HCT116 (cell line): ENCODE data around the gene CD247. TPM values are rescaled to one million over a fixed set of nuclear protein-coding genes. Genes with fewer than 3 reads are reported as not detected.

Experiments used
- ATAC-seq: fragments of 200-7000 bp; cut with Tn5 transposase; 2 replicates; pipeline ENCODE4 v1.9.1; 2020; ENCODE audit warnings: mild to moderate bottlenecking, moderate library complexity
- BruUV-seq: library from RNA; stranded (reverse); fragments of 400-500 nt; replicated peaks from 2 replicates; lab custom pipeline; 2021; lab: Mats Ljungman, UMichigan
- CTCF ChIA-PET: fragments of 300-600 bp; sonication (Branson Sonifier 250); formaldehyde crosslinking; loops from one replicate; lab custom pipeline; 2021; ENCODE audit warnings: antibody characterized with exemption; lab: Charles Lee
- POLR2A ChIA-PET: fragments of 300-600, 350-600 bp; sonication (Branson Sonifier 250); formaldehyde crosslinking; loops from one replicate; lab custom pipeline; 2021; ENCODE audit warnings: antibody characterized with exemption; lab: Charles Lee
- RAD21 ChIA-PET, 2 experiments: fragments of 300-600 bp; sonication (Branson Sonifier 250); formaldehyde crosslinking; loops; one replicate each; lab custom pipeline; 2023; ENCODE audit warnings: low total read pairs in 2 of 2; ENCODE audit not compliant: uncharacterized antibody in 2 of 2, unreplicated experiment in 2 of 2, low non-redundant PET in 1 of 2; lab: Charles Lee
- DNase-seq: peaks from one replicate; pipeline ENCODE4 v3.0.0-alpha.2; 2010; ENCODE audit warnings: low read depth, low spot score
- H2AFZ ChIP-seq: fragments of 200-600 bp; shearing (Covaris generic), sonication (generic); 2 replicates; pipeline ENCODE4 v1.6.1; 2017; ENCODE audit warnings: low read depth, mixed run types, mixed read lengths, antibody characterized with exemption, low read length; ENCODE audit not compliant: poor library complexity, severe bottlenecking
- H3K27ac ChIP-seq: 2 replicates; pipeline ENCODE4 v1.5.1; 2012; ENCODE audit warnings: low read depth, low read length
- H3K27me3 ChIP-seq: fragments of 200-600 bp; sonication (generic); 2 replicates; pipeline ENCODE4 v1.6.1; 2016; ENCODE audit warnings: mixed run types, low read length, mixed read lengths; ENCODE audit not compliant: insufficient read depth
- H3K36me3 ChIP-seq, 2 experiments: fragments of 200-500 bp in 1 of 2; fragments of 200-600 bp in 1 of 2; sonication (Bioruptor generic) in 1 of 2; sonication (generic) in 1 of 2; 2 replicates each; pipeline versions ENCODE4 v1.5.1 to v1.6.1; 2014 to 2016; ENCODE audit warnings: low read length in 2 of 2, inconsistent platforms in 1 of 2, mixed read lengths in 1 of 2, mixed run types in 1 of 2; ENCODE audit not compliant: insufficient read depth in 2 of 2, control insufficient read depth in 1 of 2
- H3K4me1 ChIP-seq, 2 experiments: fragments of 200-600 bp in 1 of 2; sonication (generic) in 1 of 2; 2 replicates each; pipeline versions ENCODE4 v1.5.1 to v1.6.1; 2012 to 2017; ENCODE audit warnings: low read length in 2 of 2, inconsistent platforms in 1 of 2, mild to moderate bottlenecking in 1 of 2, mixed read lengths in 1 of 2, mixed run types in 1 of 2, moderate library complexity in 1 of 2; ENCODE audit not compliant: insufficient read depth in 2 of 2, control insufficient read depth in 1 of 2
- H3K4me2 ChIP-seq: fragments of 200-600 bp; sonication (generic); 2 replicates; pipeline ENCODE4 v1.6.1; 2017; ENCODE audit warnings: mixed run types, low read length, mixed read lengths
- H3K4me3 ChIP-seq, 2 experiments: fragments of 200-600 bp in 1 of 2; sonication (generic) in 1 of 2; replicated peaks in 1 of 2; 2 replicates each; pipeline ENCODE4 v1.5.1; 2011 to 2016; ENCODE audit warnings: low read length in 2 of 2, control low read depth in 1 of 2, low read depth in 1 of 2, mild to moderate bottlenecking in 1 of 2, mixed read lengths in 1 of 2, mixed run types in 1 of 2
- H3K79me2 ChIP-seq: fragments of 200-600 bp; sonication (generic); 2 replicates; pipeline ENCODE4 v1.6.1; 2017; ENCODE audit warnings: mild to moderate bottlenecking, mixed run types, low read length, moderate library complexity, mixed read lengths; ENCODE audit not compliant: insufficient read depth
- H3K9ac ChIP-seq: fragments of 200-600 bp; sonication (generic); 2 replicates; pipeline ENCODE4 v1.6.1; 2016; ENCODE audit warnings: low read length, mixed read lengths
- H3K9me2 ChIP-seq: fragments of 200-600 bp; sonication (generic), shearing (Covaris generic); 2 replicates; pipeline ENCODE4 v1.6.1; 2017; ENCODE audit warnings: mixed run types, mild to moderate bottlenecking, moderate library complexity; ENCODE audit not compliant: insufficient read depth
- H3K9me3 ChIP-seq, 2 experiments: fragments of 200-500 bp in 1 of 2; fragments of 200-600 bp in 1 of 2; sonication (Bioruptor generic) in 1 of 2; sonication (generic) in 1 of 2; 2 replicates each; pipeline ENCODE4 v1.6.1; 2014 to 2017; ENCODE audit warnings: low read length in 2 of 2, mixed read lengths in 2 of 2, inconsistent platforms in 1 of 2, low read depth in 1 of 2, mild to moderate bottlenecking in 1 of 2, mixed run types in 1 of 2, moderate library complexity in 1 of 2; ENCODE audit not compliant: control insufficient read depth in 1 of 2, insufficient read depth in 1 of 2
- H4K20me1 ChIP-seq: fragments of 200-600 bp; sonication (generic), shearing (Covaris generic); 2 replicates; pipeline ENCODE4 v1.6.1; 2017; ENCODE audit warnings: mixed run types, mild to moderate bottlenecking, moderate library complexity; ENCODE audit not compliant: insufficient read depth
- CBX3 ChIP-seq: IDR thresholded peaks from 2 replicates; pipeline ENCODE4 v1.6.1; 2012; ENCODE audit warnings: low read depth
- EGR1 ChIP-seq: IDR thresholded peaks from 2 replicates; pipeline ENCODE4 v1.6.1; 2012; ENCODE audit warnings: low read depth
- ELF1 ChIP-seq: IDR thresholded peaks from 2 replicates; pipeline ENCODE4 v1.6.1; 2012; ENCODE audit warnings: low read depth, borderline replicate concordance
- EZH2 ChIP-seq: fragments of 200-600 bp; sonication (generic); IDR thresholded peaks from 2 replicates; pipeline ENCODE4 v1.6.1; 2017; ENCODE audit warnings: antibody characterized with exemption, mixed run types
- EZH2phosphoT487 ChIP-seq: fragments of 200-600 bp; IDR thresholded peaks from 2 replicates; pipeline ENCODE4 v1.6.1; 2018; ENCODE audit warnings: antibody characterized with exemption, borderline replicate concordance
- FOSL1 ChIP-seq: IDR thresholded peaks from 2 replicates; pipeline ENCODE4 v1.6.1; 2012; ENCODE audit warnings: low read depth
- POLR2A ChIP-seq: IDR thresholded peaks from 2 replicates; pipeline ENCODE4 v1.7.0; 2011; ENCODE audit warnings: borderline replicate concordance; ENCODE audit not compliant: insufficient read depth, insufficient read length; ENCODE audit errors: extremely low read depth
- POLR2AphosphoS5 ChIP-seq: IDR thresholded peaks from 2 replicates; pipeline ENCODE4 v1.6.1; 2011; ENCODE audit warnings: mild to moderate bottlenecking, low read depth, low read length, moderate library complexity
- RAD21 ChIP-seq: IDR thresholded peaks from 2 replicates; pipeline ENCODE4 v1.6.1; 2012; ENCODE audit warnings: low read depth, mild to moderate bottlenecking
- REST ChIP-seq: IDR thresholded peaks from 2 replicates; pipeline ENCODE4 v1.6.1; 2012; ENCODE audit warnings: low read depth
- SIN3A ChIP-seq: IDR thresholded peaks from 2 replicates; pipeline ENCODE4 v1.6.1; 2012; ENCODE audit warnings: low read depth
- SP1 ChIP-seq: IDR thresholded peaks from 2 replicates; pipeline ENCODE4 v1.6.1; 2012; ENCODE audit warnings: low read depth
- TCF7L2 ChIP-seq: IDR thresholded peaks from 2 replicates; pipeline ENCODE4 v1.7.0; 2011; ENCODE audit warnings: borderline replicate concordance, inconsistent platforms; ENCODE audit not compliant: insufficient read depth, insufficient read length; ENCODE audit errors: extremely low read depth
- YY1 ChIP-seq: IDR thresholded peaks from 2 replicates; pipeline ENCODE4 v1.6.1; 2011; ENCODE audit warnings: low read length, low read depth, moderate library complexity, mild to moderate bottlenecking; ENCODE audit not compliant: insufficient replicate concordance; ENCODE audit errors: extremely low read depth
- ZBTB33 ChIP-seq: IDR thresholded peaks from 2 replicates; pipeline ENCODE4 v1.6.1; 2011; ENCODE audit warnings: mild to moderate bottlenecking, low read length, moderate library complexity; ENCODE audit not compliant: insufficient replicate concordance; ENCODE audit errors: extremely low read depth
- intact Hi-C: fragments of 100-400 bp; cut with micrococcal nuclease; formaldehyde crosslinking; loops from 2 replicates; pipeline ENCODE4 v1.10.0; 2022
- total RNA-seq: library from RNA; stranded (reverse); gene quantifications from one replicate; pipeline ENCODE4 v1.2.1, GENCODE V29; 2021; ENCODE audit not compliant: unreplicated experiment
- TF ChIP-seq, protein P1 (sequence below), 3 experiments: fragments of 200-600 bp in 1 of 3; sonication (generic) in 1 of 3; IDR thresholded peaks in 2 of 3; conservative IDR thresholded peaks in 1 of 3; 2 replicates each; pipeline ENCODE4 v1.5.1; 2012 to 2017; ENCODE audit warnings: low read depth in 2 of 3, low read length in 2 of 3, antibody characterized with exemption in 1 of 3, borderline replicate concordance in 1 of 3, control low read depth in 1 of 3, mild to moderate bottlenecking in 1 of 3, mixed read lengths in 1 of 3, mixed run types in 1 of 3, moderate library complexity in 1 of 3; ENCODE audit not compliant: insufficient read depth in 1 of 3

CD247 gene
- total RNA-seq, 1 experiment from 2014 or later: 0.57 TPM

GRCh38 chr1:167400359-167400953 lies 117.9 kb downstream of the CD247 start (continued):
- TF ChIP-seq, protein P1, sequence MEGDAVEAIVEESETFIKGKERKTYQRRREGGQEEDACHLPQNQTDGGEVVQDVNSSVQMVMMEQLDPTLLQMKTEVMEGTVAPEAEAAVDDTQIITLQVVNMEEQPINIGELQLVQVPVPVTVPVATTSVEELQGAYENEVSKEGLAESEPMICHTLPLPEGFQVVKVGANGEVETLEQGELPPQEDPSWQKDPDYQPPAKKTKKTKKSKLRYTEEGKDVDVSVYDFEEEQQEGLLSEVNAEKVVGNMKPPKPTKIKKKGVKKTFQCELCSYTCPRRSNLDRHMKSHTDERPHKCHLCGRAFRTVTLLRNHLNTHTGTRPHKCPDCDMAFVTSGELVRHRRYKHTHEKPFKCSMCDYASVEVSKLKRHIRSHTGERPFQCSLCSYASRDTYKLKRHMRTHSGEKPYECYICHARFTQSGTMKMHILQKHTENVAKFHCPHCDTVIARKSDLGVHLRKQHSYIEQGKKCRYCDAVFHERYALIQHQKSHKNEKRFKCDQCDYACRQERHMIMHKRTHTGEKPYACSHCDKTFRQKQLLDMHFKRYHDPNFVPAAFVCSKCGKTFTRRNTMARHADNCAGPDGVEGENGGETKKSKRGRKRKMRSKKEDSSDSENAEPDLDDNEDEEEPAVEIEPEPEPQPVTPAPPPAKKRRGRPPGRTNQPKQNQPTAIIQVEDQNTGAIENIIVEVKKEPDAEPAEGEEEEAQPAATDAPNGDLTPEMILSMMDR (IDR thresholded peaks at IDR 0.05 in 2 of 3, conservative IDR thresholded peaks at IDR 0.05 in 1 of 3; ENCODE audit: borderline replicate concordance in 1 of 3, insufficient read depth in 1 of 3, low read depth in 2 of 3, low read length in 2 of 3): no peak
- no peak for TF ChIP-seq SP1
- TF ChIP-seq CBX3: no peak
- TF ChIP-seq FOSL1: no peak
- TF ChIP-seq POLR2A: no peak
- TF ChIP-seq YY1: no peak
- TF ChIP-seq SIN3A: no peak
- no peak for TF ChIP-seq ZBTB33

DNA sequence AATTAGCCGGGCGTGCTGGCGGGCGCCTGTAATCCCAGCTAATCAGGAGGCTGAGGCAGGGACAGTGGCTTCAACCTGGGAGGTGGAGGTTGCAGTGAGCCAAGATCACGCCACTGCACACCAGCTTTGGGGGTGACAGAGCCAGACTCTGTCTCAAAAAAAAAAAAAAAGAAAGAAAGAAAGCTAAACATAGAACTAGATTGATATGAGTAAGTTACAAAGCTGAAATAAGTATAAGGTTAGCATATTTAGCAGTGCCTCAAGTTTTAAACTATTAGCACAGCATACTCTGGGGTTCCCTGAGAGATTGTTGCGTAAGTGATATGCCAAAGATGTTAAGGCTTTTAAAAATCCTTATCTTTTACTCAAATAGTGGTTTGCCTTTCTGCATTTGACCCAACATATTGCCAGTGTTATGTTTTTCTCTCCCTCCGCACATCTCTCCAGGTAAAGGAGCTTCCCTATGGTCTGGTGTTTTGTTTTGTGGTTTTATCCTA lies 126.1 kb downstream of the CD247 start:
- no peak overlapping the region for H2AFZ ChIP-seq
- H3K4me2 ChIP-seq: no peak overlapping the region
- no peaks in the 10 kb centered on the region for H3K27me3 ChIP-seq
- H3K79me2 ChIP-seq: no peaks in the 10 kb centered on the region
- H3K9me2 ChIP-seq: no peaks in the 10 kb centered on the region
- ATAC-seq (no peak), DNase-seq (no peak)
- H3K36me3 ChIP-seq: 0 out of 4 replicates have a peak, but pooled peaks cover 0 to 3% of the 10 kb centered on the region in 2 experiments
- H3K9ac ChIP-seq: no peak overlapping the region
- H3K9me3 ChIP-seq: no peaks in the 10 kb centered on the region
- H3K4me1 ChIP-seq: no peaks in the 10 kb centered on the region
- POLR2A ChIA-PET: no interaction called here
- CTCF ChIA-PET: no interaction called here
- H4K20me1 ChIP-seq: no peaks in the 10 kb centered on the region
- H3K4me3 ChIP-seq: no peak overlapping the region
- RAD21 ChIA-PET: no interaction called here
- intact Hi-C loops: no loop called here
- BruUV-seq: no TSS peak
- no peak overlapping the region for H3K27ac ChIP-seq
- TF ChIP-seq EZH2 (no peak), SIN3A (no peak), EZH2phosphoT487 (no peak), REST (no peak), EGR1 (no peak), TCF7L2 (no peak), CBX3 (no peak), POLR2AphosphoS5 (no peak), ELF1 (no peak), RAD21 (no peak)
